ENCODE data around the gene FRYL.

Gene FRYL

DNA sequence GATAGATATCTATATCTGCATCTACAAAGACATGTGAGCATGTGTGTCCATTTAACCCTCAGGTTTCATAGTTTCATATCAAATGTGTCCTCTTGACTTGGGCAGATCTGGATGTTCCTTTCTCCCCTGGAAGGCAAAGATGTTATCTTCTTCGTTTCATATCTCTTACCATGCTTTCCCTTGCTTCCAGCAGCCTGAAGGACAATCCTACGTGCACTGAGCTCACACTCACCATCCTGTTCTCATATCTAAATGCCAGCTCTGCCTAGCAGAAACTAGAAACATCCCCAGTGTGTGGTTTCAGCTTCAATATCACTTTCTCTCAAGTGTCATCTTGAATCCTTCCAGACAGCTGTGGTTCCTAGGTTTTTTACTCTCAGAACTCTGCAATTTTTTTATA is 223.8 kb downstream of the FRYL start:
- DNase-seq (ENCODE audit: low read depth), result no peak

DNA sequence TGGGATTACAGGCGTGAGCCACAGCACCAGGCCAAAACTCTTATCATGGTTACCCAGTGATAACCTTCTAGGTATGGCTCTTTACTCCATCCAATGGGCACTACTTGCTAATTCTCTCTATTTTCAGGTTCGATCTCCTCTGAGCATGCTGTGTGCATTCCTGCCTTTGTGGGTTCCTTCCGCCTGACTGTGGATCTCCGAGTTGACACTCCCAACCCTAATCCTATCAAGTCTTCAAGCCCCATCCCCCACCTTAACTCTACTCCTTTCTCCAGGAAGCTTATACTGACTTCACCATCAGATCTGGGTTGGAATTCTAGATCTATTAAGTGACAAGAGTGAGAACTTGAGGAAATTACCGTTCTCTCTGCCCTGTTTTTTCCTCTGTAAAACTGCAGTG is 225.5 kb downstream of the FRYL start:
- DNase-seq (ENCODE audit: low read depth), result no peak

DNA sequence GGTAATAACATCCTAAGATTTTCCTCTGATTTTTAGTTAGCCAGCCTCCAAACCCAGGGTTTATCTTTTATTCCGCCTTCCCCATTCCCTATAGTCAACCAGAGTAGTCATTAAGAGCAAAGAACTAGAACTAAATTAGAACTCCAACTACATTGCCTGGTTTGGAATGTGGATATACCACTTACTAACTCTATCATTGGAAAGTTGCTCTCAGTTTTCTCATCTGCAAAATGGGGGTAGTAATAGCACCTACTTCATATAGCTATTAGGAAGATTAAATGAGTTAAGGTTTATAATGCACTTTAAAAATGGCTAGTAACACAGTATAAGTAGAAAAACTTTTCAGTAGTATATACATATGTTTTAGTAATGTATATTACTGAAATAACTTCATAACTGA is 226.4 kb downstream of the FRYL start:
- DNase-seq (ENCODE audit: low read depth), result no peak

DNA sequence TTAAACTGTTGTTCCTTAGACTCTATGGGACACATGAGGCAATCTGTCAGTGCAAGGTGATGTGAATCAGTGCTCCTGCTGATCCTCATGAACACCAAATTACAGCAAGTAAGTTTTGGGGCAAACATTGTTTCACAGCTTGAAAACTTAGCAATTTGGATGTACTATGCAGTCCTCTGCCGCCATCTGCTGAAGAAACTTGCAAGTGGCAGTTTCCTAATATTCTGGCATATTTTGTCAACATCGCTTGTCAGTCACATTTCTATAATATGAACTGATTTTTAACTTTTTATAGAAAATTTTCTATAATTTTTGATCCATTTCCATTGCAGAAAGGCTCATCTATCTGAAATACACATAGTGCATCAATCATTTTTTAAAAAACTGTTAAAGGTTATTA is 233.7 kb downstream of the FRYL start:
- DNase-seq (ENCODE audit: low read depth), result no peak

DNA sequence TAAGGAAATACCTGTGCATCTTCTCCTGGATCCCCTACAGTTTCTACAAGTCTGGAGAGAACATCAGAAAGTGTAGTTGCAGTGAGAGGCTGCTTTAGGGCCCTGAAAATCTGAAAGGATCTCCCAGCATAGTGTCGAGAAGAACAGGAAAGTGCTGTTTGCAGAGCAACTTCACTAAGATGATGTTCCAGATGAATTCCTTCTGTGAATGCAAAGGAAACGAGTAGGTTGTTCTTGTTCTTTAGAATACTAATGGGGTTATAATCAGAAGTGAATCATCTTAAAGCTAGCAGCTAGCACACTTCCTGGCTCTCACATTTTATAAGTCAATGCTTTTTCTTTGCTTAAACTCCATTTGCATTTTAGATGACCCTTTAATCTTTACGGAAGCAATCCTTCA is 236.3 kb downstream of the FRYL start:
- no peak for DNase-seq (ENCODE audit: low read depth)

DNA sequence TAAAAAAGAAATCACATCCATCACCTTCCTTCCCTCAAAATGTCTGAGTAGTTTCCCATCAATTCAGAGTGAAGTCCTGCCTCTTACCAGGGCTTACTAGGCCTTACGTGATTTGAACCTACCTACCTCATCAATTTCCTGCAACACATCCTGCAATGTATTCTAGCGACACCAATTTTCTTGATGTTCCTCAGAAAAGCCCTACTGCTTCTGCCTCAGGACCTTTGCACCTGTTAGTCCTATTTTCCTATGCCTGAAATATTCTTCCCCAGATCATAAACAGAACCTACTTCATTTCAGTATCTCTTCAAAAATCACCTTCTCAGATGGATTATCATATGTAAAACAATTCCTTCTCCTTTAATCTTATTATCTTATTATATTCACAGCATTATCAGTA is 237.2 kb downstream of the FRYL start:
- no peak for DNase-seq (ENCODE audit: low read depth)

DNA sequence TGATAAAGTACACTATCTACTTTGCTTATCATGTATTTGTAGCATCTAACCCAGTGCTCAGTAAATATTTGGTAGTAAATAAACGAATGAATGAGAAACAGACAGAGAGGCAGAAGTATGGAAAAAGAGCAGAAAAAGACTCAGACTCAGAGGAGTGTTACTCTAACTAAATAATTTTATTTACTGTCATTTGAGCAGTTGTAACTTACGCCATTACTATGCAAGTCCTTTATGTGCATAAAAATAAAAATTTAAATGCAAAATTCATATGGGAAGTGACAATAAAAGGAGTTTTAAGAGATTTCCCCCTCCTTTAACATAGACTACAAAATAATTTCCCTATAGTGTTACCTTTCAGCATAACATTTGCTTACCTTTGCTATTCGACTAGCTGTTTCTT is 240.5 kb downstream of the FRYL start:
- no peak for DNase-seq (ENCODE audit: low read depth)

DNA sequence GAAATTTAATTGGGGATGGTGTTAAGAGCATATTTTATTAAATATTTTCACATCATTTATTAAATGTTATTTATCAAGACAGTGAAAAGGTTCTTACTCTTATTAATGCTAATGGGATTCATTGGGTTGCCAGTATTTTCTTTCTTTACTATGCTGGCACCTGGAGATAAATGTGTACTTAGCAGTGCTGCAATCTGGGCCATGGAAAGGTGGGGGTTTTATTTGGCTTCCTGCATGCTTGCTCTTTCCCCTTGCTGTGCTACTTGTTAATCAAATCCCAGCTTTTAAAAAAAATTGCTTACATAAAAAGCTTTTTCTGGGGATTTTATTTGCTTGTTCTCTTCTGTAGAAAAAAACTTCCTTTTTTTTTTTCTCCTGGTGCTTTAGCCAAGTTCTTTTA is 241.7 kb downstream of the FRYL start:
- DNase-seq (ENCODE audit: low read depth), result no peak

DNA sequence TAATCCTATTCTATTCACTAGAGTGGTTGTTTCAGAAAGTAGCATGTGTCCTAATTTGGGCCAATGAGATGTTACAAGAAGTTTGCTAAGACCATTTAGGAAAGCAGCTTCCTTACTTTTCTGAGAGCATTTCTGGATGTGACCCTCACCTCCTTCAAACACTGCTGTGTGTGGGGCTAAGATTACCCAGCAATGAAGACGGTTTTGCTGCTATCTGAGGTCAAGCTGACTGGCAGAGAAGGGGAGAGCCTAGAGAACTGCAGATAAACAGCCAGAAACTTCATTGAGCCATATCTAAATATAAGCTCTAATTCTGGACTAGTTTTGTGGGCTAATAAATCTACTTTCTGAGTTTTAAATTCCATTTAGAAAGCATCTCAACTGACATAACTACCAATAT is 253.7 kb downstream of the FRYL start:
- DNase-seq (ENCODE audit: low read depth), result no peak

DNA sequence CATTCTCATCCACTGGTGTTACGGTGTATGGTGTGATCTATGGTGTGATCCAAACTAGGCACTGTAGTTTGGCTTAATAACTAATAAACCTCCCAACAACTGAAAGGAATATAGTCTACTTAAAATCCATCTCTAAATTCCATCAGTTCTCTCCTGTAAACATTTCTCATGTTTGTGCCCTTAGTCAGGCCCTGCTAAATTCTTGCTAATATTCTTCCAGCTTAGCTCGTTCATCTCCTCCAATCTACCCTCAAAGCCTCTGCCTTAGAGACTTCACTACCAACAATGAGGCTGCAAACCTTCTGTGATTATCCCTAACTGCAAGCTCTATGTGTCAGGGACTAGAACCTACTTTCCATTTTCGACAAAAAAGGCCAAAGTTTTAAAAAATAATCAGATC is 261.9 kb downstream of the FRYL start:
- DNase-seq (ENCODE audit: low read depth), result no peak

DNA sequence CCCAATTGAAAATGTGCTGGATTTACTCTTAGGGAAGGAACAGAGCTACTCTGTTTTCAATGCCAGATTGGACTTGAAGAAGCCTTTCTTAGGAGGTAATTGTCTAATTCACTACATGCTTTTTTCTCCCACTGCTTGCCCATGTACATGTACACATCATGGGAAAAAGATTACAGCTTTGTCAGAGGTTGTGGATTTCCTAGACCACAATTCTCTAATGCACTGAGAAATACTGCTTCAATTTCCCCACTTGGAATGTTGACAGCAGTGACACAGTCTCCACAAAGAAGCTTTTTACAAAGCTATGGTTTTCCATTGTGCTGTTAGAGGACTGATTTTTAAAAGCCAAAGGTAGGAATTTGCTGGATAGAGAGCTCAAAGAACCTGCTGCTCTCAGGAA is 270.5 kb downstream of the FRYL start:
- no peak for DNase-seq (ENCODE audit: low read depth)

DNA sequence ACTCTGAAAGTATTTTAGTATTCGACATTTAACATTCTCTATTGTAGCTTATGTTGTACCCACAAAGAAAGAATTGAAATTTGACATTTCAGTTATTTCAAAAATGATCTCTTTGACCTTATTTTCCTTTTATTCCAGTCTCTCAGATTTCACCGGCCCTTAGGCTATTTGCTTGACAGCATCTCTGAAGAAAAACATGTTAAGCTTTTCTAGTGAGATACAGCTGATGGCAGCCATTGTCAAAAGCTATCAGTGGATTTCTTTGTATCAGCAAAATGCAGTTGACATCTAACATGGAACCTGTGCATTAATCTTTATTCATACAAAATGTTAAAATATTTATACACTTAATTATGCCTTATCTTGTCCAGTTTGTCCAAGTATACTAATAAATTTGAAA is 273.4 kb downstream of the FRYL start:
- no peak for DNase-seq (ENCODE audit: low read depth)

DNA sequence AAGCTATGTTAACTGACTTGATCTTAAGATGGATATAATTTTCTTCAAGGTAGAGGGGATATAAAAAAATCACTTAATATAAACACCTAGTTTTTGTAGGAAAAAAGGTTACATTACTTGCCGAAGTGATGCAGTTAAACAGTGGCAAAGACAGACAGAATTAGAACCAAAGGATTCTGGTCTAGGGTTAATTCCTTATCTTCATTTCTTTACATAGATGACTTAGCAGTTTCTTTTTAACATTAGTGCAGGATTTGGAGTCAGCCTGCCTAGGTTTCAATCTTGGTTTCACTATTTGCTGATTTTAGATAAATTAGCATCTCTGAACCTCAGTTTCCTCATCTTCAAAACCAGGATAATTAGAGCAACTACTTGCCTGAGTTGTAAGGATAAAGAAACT is 275.7 kb downstream of the FRYL start:
- DNase-seq (ENCODE audit: low read depth), result no peak

DNA sequence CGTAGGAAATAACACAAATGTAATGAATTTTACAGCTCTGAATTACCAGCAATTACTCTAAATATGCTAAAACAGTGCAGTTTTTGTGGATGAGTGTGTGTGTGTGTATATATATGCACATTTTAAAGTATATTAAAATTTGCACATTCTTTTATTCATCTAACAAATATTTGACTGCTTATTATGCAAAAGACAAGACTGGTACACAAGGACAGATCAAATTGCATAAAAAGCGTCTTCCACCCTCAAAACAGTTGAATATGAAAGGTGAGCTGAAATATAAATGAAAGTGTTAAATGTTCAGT is 276.1 kb downstream of the FRYL start:
- no peak for DNase-seq (ENCODE audit: low read depth)

DNA sequence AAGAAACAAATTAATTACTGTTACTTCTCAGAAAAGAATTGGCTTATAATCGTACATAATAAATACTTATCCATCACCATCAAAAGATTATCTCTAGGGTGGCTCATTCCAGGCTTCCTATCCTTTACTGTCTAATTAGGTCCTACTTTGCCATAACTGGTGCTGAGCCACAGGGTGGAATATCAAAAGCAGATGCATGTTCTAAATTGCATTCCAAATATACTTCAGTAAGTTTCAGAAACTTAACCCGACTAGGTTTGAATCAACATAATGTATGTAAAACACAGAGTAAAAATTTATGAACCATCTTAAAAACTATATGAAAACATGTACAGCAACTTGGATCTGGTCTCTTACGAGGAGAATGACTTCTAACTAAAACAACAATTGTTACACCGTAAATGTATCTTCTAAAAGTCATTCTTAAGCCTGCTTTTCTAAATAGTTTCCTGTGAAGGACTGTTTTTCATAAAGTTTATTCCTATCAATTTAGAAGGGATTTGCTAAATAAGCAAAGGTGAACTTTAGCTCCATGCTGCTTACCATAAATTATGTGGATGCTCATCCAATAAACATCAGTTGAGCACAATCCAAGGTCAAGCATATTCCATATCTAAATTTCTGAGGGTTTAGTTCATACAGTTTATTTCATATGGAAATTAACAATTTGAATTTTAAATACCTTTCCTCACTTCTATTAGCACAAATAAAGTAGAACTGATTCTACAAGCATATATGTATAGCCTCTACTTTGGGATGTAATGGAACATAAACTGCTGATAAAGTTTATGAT is 276.6 kb downstream of the FRYL start:
- DNase-seq (ENCODE audit: low read depth), result no peak

DNA sequence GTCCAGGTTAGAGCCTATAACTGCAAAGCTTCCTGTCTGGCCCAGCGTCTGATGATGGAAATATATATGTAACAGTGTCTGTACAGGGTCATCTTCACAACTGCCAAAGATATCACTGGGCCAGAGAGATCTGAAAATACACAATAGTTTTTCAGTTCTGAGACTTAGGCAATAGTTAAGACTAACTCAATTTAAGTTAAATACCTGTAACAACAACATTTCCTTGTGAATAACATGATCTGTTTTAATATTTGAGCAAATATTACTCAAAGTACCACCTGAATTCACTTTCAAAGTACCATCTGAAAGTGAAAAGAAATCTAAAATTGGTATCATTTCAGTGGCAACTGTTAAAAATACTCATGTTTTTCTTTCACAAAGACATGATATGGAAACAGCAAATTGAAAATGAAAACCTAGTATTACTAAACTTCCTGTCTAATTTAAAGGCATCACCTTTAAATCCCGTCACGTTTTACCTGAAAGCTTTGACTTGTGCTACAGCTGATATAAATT is 280.5 kb downstream of the FRYL start:
- DNase-seq (ENCODE audit: low read depth), result no peak

DNA sequence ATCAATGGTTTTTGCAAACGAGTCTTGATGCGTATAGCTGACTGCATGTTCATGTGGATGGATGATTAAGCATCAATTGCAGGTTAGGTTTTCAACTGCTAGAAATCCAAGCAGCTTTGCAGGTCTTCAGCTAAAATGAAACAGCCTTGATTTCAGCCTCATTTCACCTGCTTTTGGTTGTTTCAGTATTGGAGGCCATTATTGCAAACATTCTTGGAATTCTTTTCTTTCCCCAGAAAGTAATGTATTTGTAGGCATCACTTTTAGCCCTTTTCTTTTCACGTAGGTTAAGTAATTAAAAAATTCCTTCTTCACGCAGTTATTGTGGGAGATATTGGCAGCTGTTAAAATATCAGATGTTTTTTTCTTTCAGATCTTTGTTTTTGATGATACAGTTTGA is 281.2 kb downstream of the FRYL start:
- no peak for DNase-seq (ENCODE audit: low read depth)

DNA sequence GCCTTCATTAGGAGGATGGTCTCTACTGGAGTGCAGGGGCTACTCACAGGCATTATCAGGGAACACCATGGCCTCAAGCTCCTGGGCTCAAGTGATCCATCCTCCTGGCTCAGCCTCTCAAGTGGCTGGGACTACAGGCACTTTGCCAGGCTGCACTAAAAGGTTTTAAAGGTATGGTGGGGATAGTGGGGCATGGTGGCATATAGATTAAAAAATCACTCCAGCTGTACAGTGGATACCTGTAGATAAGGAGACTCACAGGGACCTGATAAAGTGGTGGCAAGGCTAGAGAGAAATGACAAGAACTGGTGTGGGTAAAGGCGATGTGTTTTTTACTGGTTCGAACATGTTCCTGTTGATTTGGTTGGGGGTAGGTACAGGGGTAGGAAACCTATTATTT is 284.1 kb downstream of the FRYL start:
- DNase-seq (ENCODE audit: low read depth), result no peak

DNA sequence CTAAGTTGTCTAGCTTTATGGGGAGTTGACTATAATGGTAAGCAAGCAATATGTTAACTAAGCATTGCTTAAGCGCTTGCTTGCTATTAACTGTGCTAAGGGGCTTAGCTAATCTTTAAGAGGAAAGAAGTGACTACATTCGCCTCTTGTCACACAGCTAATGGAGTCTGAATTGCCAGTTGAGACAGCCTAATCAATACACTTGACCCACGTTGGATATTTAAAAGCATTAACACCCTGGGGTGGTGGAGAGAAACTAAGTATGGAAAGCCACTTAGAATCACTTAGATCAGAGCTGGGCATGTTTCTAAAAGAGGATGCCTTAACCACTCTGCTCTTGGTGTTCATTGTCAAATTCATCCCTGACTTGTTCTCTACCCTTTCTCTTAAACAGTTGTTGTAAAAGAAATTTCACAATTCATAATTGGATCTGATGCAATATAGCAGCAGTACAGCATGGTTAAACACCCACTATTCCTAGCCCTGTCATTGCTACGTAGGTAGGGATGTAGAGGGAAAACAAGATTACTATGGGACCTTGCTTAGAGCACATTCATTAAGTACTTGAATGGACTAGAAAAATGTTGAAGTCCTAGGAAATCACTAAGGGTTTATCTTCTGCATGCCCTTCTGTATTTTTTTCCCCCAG is 286.5 kb downstream of the FRYL start:
- DNase-seq (ENCODE audit: low read depth), result no peak

DNA sequence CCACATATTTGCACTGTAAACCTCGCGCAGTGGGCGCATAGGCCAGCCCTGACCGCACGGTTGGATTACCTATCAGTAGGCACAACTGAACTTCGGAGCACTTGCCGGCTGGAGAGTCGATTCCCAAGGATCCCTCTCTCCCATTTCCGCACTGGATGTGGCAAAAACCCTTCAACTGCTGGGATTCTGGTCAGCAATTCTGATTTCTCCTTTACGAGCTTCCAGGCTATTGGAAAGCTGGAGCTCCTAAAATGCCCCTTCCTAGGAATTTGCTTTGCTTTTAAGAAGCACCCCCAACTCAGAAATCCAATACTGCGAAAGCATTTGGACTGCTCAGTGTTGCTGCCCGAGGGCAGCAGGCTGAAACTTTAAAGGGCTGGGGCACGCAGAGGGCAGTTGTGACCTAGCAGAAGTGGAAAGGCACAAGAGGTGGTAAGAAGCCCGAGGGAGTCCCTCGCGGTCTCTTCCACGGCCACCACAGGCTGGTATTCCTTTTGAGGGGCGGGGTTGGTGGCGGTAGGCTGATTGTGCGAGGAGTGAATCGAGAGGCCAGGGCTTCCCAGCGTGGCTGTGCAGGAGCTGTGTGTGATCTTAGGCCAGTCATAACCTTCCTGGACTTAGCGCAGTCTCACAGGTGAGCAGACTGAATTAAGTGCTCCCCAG is 288.4 kb downstream of the FRYL start:
- no peak for DNase-seq (ENCODE audit: low read depth)

DNA sequence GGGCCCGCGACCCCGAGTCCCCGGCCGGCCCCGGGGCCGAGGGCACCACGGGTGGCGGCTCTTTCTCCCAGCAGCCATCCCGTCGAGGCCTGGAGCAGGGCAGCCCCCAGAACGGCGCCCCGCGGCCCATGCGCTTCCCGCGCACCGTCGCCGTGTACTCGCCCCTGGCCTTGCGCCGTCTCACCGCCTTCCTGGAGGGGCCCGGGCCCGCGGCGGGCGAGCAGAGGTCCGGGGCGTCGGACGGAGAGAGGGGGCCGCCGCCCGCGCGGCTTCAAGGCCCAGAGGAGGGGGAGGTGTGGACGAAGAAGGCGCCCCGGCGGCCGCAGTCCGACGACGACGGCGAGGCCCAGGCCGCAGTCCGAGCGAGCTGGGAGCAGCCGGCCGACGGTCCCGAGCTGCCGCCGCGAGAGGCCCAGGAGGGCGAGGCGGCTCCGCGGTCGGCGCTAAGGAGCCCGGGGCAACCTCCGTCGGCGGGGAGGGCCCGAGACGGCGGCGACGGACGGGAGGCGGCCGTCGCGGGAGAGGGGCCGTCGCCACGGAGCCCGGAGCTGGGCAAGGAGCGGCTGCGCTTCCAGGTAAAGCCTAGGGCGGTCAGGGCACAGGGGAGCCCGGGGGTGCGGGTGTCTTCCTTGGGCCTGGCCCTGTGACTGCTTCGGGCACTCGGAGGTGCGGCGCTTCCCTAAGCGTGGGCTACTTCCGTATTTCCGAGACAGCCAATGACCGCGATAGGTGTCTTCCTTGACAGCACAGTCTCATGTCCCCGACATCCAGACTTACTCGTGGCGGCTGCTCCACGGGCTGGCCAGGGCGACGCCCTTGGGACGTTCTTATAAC is 289.2 kb downstream of the FRYL start:
- DNase-seq (ENCODE audit: low read depth), result no peak

DNA sequence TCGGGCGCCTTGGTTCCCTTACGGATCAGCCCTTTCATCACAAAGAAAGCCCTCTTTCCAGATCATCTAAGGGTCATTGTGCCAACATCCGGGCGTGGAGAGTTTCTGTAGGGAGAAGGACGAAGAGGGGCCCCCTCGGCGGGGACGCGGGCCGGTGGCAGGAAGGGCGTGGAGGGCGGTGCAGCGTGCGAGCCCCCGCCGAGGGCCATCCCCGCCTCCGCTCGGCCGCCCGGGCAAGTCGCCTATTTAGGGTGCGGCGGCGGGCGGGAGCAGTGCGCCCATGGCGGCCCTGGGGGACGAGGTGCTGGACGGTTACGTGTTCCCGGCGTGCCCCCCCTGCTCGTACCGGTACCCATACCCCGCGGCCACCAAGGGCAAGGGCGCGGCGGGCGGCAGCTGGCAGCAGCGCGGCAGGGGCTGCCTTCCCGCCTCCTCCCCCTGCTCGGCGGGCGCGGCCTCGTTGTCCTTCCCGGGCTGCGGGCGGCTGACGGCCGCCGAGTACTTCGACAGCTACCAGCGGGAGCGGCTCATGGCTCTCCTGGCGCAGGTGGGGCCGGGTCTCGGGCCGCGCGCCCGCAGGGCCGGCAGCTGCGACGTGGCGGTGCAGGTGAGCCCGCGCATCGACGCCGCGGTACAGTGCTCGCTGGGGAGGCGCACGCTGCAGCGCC is 289.9 kb downstream of the FRYL start, which contains the start of gene ZAR1:
TSS of gene ZAR1 (plus strand) at position 241 of the 668 bp plus-strand sequence. CDS start at position 281, 40 bp downstream.
- DNase-seq (ENCODE audit: low read depth), result no peak

Data from T-helper 22 cell (primary cell).